Hepatocyte (in vitro differentiated cells): Measurements from ENCODE around the gene MRM3. TPM values are rescaled to one million over a fixed set of nuclear protein-coding genes. Genes with fewer than 3 reads are reported as not detected.

Experiments used
- DNase-seq: peaks from one replicate; pipeline ENCODE4 v3.0.0-alpha.2; 2016; ENCODE audit warnings: low spot score
- H2AFZ ChIP-seq: fragments of 200-600 bp; sonication (generic); 2 replicates; pipeline ENCODE4 v1.6.0; 2016; ENCODE audit warnings: antibody characterized with exemption, mild to moderate bottlenecking
- H3K27ac ChIP-seq: fragments of 200-600 bp; sonication (generic); 2 replicates; pipeline ENCODE4 v1.5.1; 2016; ENCODE audit warnings: mild to moderate bottlenecking
- H3K27me3 ChIP-seq: fragments of 200-600 bp; sonication (generic); 2 replicates; pipeline ENCODE4 v1.6.1; 2016
- H3K36me3 ChIP-seq: fragments of 200-600 bp; sonication (generic); replicated peaks from 2 replicates; pipeline ENCODE4 v1.5.1; 2016; ENCODE audit warnings: low read depth; ENCODE audit not compliant: insufficient read depth
- H3K4me1 ChIP-seq: fragments of 200-600 bp; sonication (generic); 2 replicates; pipeline ENCODE4 v1.5.1; 2016; ENCODE audit warnings: mild to moderate bottlenecking, moderate library complexity; ENCODE audit not compliant: insufficient read depth
- H3K4me2 ChIP-seq: fragments of 200-600 bp; sonication (generic); 2 replicates; pipeline ENCODE4 v1.6.0; 2016
- H3K4me3 ChIP-seq: fragments of 200-600 bp; sonication (generic); 2 replicates; pipeline ENCODE4 v1.5.1; 2016; ENCODE audit warnings: mild to moderate bottlenecking
- H3K79me2 ChIP-seq: fragments of 200-600 bp; sonication (generic); 2 replicates; pipeline ENCODE4 v1.6.0; 2017; ENCODE audit warnings: mild to moderate bottlenecking
- H3K9me2 ChIP-seq: fragments of 200-600 bp; sonication (generic); replicated peaks from 2 replicates; pipeline ENCODE4 v1.6.0; 2017; ENCODE audit warnings: mild to moderate bottlenecking; ENCODE audit not compliant: insufficient read depth
- H3K9me3 ChIP-seq: fragments of 200-600 bp; sonication (generic); 2 replicates; pipeline ENCODE4 v1.5.1; 2016; ENCODE audit warnings: low read depth, mild to moderate bottlenecking
- H4K20me1 ChIP-seq: fragments of 200-600 bp; sonication (generic); 2 replicates; pipeline ENCODE4 v1.6.0; 2016; ENCODE audit warnings: mild to moderate bottlenecking; ENCODE audit not compliant: insufficient read depth, poor library complexity, severe bottlenecking
- CTCF ChIP-seq: fragments of 200-600 bp; sonication (generic); IDR thresholded peaks from 2 replicates; pipeline ENCODE4 v1.5.1; 2016; ENCODE audit warnings: antibody characterized with exemption, mild to moderate bottlenecking; ENCODE audit not compliant: poor library complexity
- EZH2 ChIP-seq: fragments of 200-600 bp; sonication (generic); IDR thresholded peaks from 2 replicates; pipeline ENCODE4 v1.6.1; 2016; ENCODE audit warnings: antibody characterized with exemption, mild to moderate bottlenecking, borderline replicate concordance
- EZH2phosphoT487 ChIP-seq: fragments of 200-600 bp; sonication (generic); IDR thresholded peaks from one replicate; pipeline ENCODE4 v1.6.1; 2018; ENCODE audit warnings: antibody characterized with exemption, mild to moderate bottlenecking, low read depth, moderate library complexity; ENCODE audit not compliant: unreplicated experiment, severe bottlenecking
- WGBS: methylation state at CpG from one replicate; pipeline ENCODE4 v1.1.6; 2016; ENCODE audit warnings: low lambda C conversion rate; ENCODE audit errors: missing lambda C conversion rate; 5-methylcytosine and 5-hydroxymethylcytosine counted together
- polyA plus RNA-seq: library from polyadenylated mRNA; unstranded; fragments of >200 nt; fragmentation: Nextera tagmentation; extraction: Ambion mirVana; gene quantifications from 2 replicates; pipeline ENCODE4 v1.2.1, GENCODE V29; 2016
- total RNA-seq: library from RNA; depleted of rRNA; stranded (reverse); fragments of >200 nt; gene quantifications from 2 replicates; pipeline ENCODE4 v1.2.3, GENCODE V29; 2014

Gene MRM3
- total and polyA plus RNA-seq, 2 experiments from 2014 or later, result 14.6 to 15.3 TPM

GRCh38 chr17:795721-796120 is 13.6 kb downstream of the MRM3 start:
- H3K36me3 ChIP-seq, result no peaks in the 10 kb centered on the region
- H3K4me1 ChIP-seq, result peaks cover 7% of the 10 kb centered on the region
- H3K9me2 ChIP-seq, result no peaks in the 10 kb centered on the region
- 92% methylated on average over 9 of the region's 9 CpGs for WGBS
- TF ChIP-seq EZH2 (no peak), EZH2phosphoT487 (no peak), CTCF (no peak)
- H3K4me3 ChIP-seq, result no peak overlapping the region
- H4K20me1 ChIP-seq, result no peaks in the 10 kb centered on the region
- DNase-seq, result no peak
- no peak overlapping the region for H3K27ac ChIP-seq
- no peak overlapping the region for H3K4me2 ChIP-seq
- no peaks in the 10 kb centered on the region for H3K79me2 ChIP-seq
- no peak overlapping the region for H2AFZ ChIP-seq
- H3K9me3 ChIP-seq, result no peaks in the 10 kb centered on the region
- no peaks in the 10 kb centered on the region for H3K27me3 ChIP-seq

GRCh38 chr17:796609-797008 is 14.5 kb downstream of the MRM3 start:
- Histone ChIP-seq H3K27me3 (no peaks in the 10 kb centered on the region), H3K9me2 (no peaks in the 10 kb centered on the region), H3K79me2 (no peaks in the 10 kb centered on the region), H3K36me3 (no peaks in the 10 kb centered on the region), H3K4me2 (no peak overlapping the region), H3K4me3 (no peak overlapping the region), H2AFZ (no peak overlapping the region), H3K4me1 (peaks cover 7% of the 10 kb centered on the region), H3K27ac (no peak overlapping the region), H4K20me1 (no peaks in the 10 kb centered on the region), H3K9me3 (no peaks in the 10 kb centered on the region)
- TF ChIP-seq EZH2phosphoT487, result no peak
- no peak for TF ChIP-seq EZH2
- TF ChIP-seq CTCF, result no peak
- DNase-seq, result no peak
- 92% methylated on average over 15 of the region's 15 CpGs for whole genome bisulfite sequencing

DNA sequence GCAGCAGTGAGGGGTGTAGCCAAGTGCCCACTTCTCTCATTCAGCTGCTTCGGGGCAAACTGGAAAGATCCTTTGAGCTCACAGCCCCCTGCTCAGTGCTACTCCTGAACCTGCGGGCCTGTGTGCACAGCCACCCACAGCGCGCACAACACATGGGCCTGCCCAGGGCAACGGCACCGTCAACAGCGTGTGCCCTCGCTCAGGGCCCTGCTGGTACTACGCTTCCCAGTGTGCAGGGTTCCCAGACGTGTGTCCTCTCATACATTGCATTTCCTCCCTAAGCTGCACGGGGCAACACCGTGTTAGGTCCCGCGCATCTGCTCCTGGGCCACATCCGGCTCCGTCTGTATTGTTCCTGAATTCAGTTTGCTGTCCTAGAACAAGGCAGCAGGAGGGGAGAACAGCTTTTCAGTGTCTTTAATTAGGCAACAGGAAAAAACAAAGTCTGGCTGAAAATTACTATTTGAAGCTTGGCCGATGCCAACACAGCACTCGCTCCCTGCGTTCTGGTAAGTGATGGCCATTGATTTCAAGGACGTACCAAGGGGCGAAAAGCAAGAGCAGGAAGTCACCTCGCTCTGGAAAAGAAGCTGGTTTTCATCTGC is 15.2 kb downstream of the MRM3 start:
- Histone ChIP-seq H3K9me3 (no peaks in the 10 kb centered on the region), H4K20me1 (no peaks in the 10 kb centered on the region), H3K36me3 (no peaks in the 10 kb centered on the region), H3K27ac (no peak overlapping the region), H3K27me3 (no peaks in the 10 kb centered on the region), H3K4me1 (peaks cover 7% of the 10 kb centered on the region), H3K4me3 (no peak overlapping the region), H3K79me2 (no peaks in the 10 kb centered on the region), H2AFZ (no peak overlapping the region), H3K9me2 (no peaks in the 10 kb centered on the region), H3K4me2 (no peak overlapping the region)
- 95% methylated on average over 22 of the region's 22 CpGs for WGBS
- DNase-seq, result no peak
- TF ChIP-seq EZH2phosphoT487, result no peak
- no peak for TF ChIP-seq CTCF
- no peak for TF ChIP-seq EZH2

DNA sequence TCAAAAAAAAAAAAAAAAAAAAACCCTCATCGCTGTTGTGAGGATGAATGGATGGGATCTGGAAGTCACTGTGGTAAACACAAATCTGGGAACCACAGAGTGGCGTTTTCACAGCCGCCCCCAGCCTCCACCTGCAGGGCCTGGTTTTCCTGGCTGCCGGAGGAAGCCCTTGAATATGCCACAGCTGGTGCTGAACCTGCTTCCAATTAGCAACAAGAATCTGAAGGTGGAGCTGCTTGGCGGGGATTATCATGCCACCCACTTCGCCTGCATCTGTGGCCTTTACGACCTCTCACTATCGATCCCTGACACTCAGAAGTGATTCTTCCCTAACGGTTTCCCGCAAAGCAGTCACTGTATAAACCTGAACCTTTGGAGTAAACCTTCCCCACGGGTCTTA is 16.1 kb downstream of the MRM3 start:
- Histone ChIP-seq H3K27me3 (no peaks in the 10 kb centered on the region), H3K4me2 (no peak overlapping the region), H2AFZ (no peak overlapping the region), H3K27ac (no peak overlapping the region), H3K9me2 (no peaks in the 10 kb centered on the region), H4K20me1 (no peaks in the 10 kb centered on the region), H3K4me3 (no peak overlapping the region), H3K9me3 (no peaks in the 10 kb centered on the region), H3K4me1 (peaks cover 7% of the 10 kb centered on the region), H3K79me2 (no peaks in the 10 kb centered on the region), H3K36me3 (no peaks in the 10 kb centered on the region)
- DNase-seq, result no peak
- 59% methylated on average over 11 of the region's 11 CpGs for WGBS
- TF ChIP-seq EZH2 (no peak), CTCF (no peak), EZH2phosphoT487 (no peak)
